Neural cell (in vitro differentiated cells): Measurements from ENCODE around the gene CP. TPM values are rescaled to one million over a fixed set of nuclear protein-coding genes. Genes with fewer than 3 reads are reported as not detected.

Source experiments
- H2AFZ ChIP-seq: fragments of 200-600, 300-800 bp; sonication (generic), shearing (Covaris generic); 2 replicates; pipeline ENCODE4 v1.6.0; 2014; ENCODE audit warnings: low read depth, mild to moderate bottlenecking, antibody characterized with exemption, low read length, moderate library complexity
- H3F3A ChIP-seq: fragments of 200-600 bp; shearing (Covaris generic); 2 replicates; pipeline ENCODE4 v1.6.1; 2016; ENCODE audit warnings: mild to moderate bottlenecking, moderate library complexity, mixed read lengths, antibody characterized with exemption, low read length; ENCODE audit not compliant: insufficient read depth, poor library complexity, severe bottlenecking
- H3K27ac ChIP-seq: fragments of 200-600, 300-800 bp; sonication (generic), shearing (Covaris generic); 2 replicates; pipeline ENCODE4 v1.5.1; 2014; ENCODE audit warnings: mild to moderate bottlenecking, low read length, moderate library complexity
- H3K27me3 ChIP-seq: fragments of 300-800, 200-600 bp; sonication (generic), shearing (Covaris generic); 2 replicates; pipeline ENCODE4 v1.6.0; 2014; ENCODE audit warnings: mild to moderate bottlenecking, low read depth, low read length, moderate library complexity; ENCODE audit not compliant: insufficient read depth
- H3K36me3 ChIP-seq: fragments of 300-800, 200-600 bp; sonication (generic), shearing (Covaris generic); 2 replicates; pipeline ENCODE4 v1.5.1; 2014; ENCODE audit warnings: mild to moderate bottlenecking, antibody characterized with exemption, low read length, moderate library complexity; ENCODE audit not compliant: insufficient read depth
- H3K4me2 ChIP-seq: fragments of 300-800, 200-600 bp; sonication (generic), shearing (Covaris generic); 2 replicates; pipeline ENCODE4 v1.6.0; 2014; ENCODE audit warnings: mild to moderate bottlenecking, low read length
- H3K4me3 ChIP-seq: fragments of 300-800, 200-600 bp; sonication (generic), shearing (Covaris generic); 2 replicates; pipeline ENCODE4 v1.5.1; 2014; ENCODE audit warnings: mild to moderate bottlenecking, low read length, moderate library complexity
- H3K79me2 ChIP-seq: fragments of 200-600 bp; shearing (Covaris generic); replicated peaks from 2 replicates; pipeline ENCODE4 v1.6.0; 2014; ENCODE audit warnings: mild to moderate bottlenecking, low read length, moderate library complexity; ENCODE audit not compliant: insufficient read depth
- H3K9ac ChIP-seq: fragments of 300-800, 200-600 bp; sonication (generic), shearing (Covaris generic); 2 replicates; pipeline ENCODE4 v1.6.1; 2016; ENCODE audit warnings: mild to moderate bottlenecking, low read length, mixed read lengths
- H3K9me2 ChIP-seq: fragments of 200-600 bp; shearing (Covaris generic); 2 replicates; pipeline ENCODE4 v1.6.1; 2016; ENCODE audit warnings: mild to moderate bottlenecking, low read length, mixed read lengths; ENCODE audit not compliant: insufficient read depth
- H3K9me3 ChIP-seq: fragments of 200-600, 300-800 bp; sonication (generic), shearing (Covaris generic); 2 replicates; pipeline ENCODE4 v1.6.1; 2016; ENCODE audit warnings: mild to moderate bottlenecking, mixed run types, low read length, moderate library complexity, mixed read lengths
- H4K20me1 ChIP-seq: fragments of 200-600 bp; shearing (Covaris generic); 2 replicates; pipeline ENCODE4 v1.6.1; 2016; ENCODE audit warnings: mild to moderate bottlenecking, mixed run types; ENCODE audit not compliant: insufficient read depth
- EP300 ChIP-seq: fragments of 450-650 bp; conservative IDR thresholded peaks from 2 replicates; pipeline ENCODE4 v1.6.1; 2014; ENCODE audit warnings: antibody characterized with exemption, mild to moderate bottlenecking, moderate library complexity; ENCODE audit not compliant: poor library complexity, severe bottlenecking
- EZH2 ChIP-seq: fragments of 200-600, 300-800 bp; shearing (Covaris generic), sonication (generic); IDR thresholded peaks from 2 replicates; pipeline ENCODE4 v1.6.1; 2014; ENCODE audit warnings: antibody characterized with exemption, low read length, borderline replicate concordance, mild to moderate bottlenecking; ENCODE audit not compliant: insufficient read depth, poor library complexity, severe bottlenecking
- MXI1 ChIP-seq: fragments of 450-650 bp; conservative IDR thresholded peaks from 2 replicates; pipeline ENCODE4 v1.6.1; 2014; ENCODE audit warnings: antibody characterized with exemption, mild to moderate bottlenecking; ENCODE audit not compliant: poor library complexity, severe bottlenecking
- POLR2AphosphoS5 ChIP-seq: IDR thresholded peaks from 2 replicates; pipeline ENCODE4 v1.6.1; 2012
- RAD21 ChIP-seq: fragments of 450-650 bp; conservative IDR thresholded peaks from 2 replicates; pipeline ENCODE4 v1.6.1; 2014; ENCODE audit warnings: antibody characterized with exemption, mild to moderate bottlenecking, moderate library complexity
- SMC3 ChIP-seq: fragments of 450-650 bp; conservative IDR thresholded peaks from 2 replicates; pipeline ENCODE4 v1.6.1; 2014; ENCODE audit warnings: antibody characterized with exemption, mild to moderate bottlenecking, moderate library complexity; ENCODE audit not compliant: poor library complexity
- TAF1 ChIP-seq: IDR thresholded peaks from 2 replicates; pipeline ENCODE4 v1.6.1; 2012; ENCODE audit warnings: low read depth
- polyA plus RNA-seq: library from polyadenylated mRNA; depleted of rRNA; stranded (reverse); fragments of >200 nt; gene quantifications from 2 replicates; pipeline ENCODE4 v1.2.3, GENCODE V29; 2014
- TF ChIP-seq, protein P1 (sequence below): IDR thresholded peaks from 2 replicates; pipeline ENCODE4 v1.6.1; 2012; ENCODE audit warnings: borderline replicate concordance
- TF ChIP-seq, protein P2 (sequence below): fragments of 450-650 bp; IDR thresholded peaks from 2 replicates; pipeline ENCODE4 v1.5.1; 2014; ENCODE audit warnings: antibody characterized with exemption, mild to moderate bottlenecking, moderate library complexity; ENCODE audit not compliant: poor library complexity, severe bottlenecking

Gene CP
- polyA plus RNA-seq, 1 donor from 2014 or later: not detected

DNA sequence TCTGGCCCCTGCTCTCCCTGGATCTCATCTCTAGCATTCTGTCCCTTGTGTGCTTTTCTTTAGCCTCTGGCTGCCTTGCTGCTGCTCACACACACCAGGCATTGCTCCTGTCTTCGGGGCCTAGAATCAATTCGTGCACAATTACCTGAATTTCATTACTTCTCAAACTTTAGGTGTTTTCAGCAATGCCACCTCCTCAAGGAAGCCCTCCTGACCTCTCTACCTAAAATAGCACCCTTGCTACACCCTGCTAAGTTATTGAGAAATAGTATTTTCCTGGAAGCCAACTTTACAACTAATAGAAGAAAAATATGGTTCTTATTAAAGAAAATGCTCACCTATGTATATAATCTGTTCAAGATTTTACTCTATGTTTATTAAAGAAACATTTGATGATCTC lies 40.4 kb downstream of the CP start:
- Histone ChIP-seq H3K36me3 (no peaks in the 10 kb centered on the region), H3F3A (no peaks in the 10 kb centered on the region), H3K27me3 (no peaks in the 10 kb centered on the region), H3K4me2 (no peak overlapping the region), H3K9ac (no peak overlapping the region), H4K20me1 (no peaks in the 10 kb centered on the region), H3K9me2 (no peaks in the 10 kb centered on the region), H3K79me2 (no peaks in the 10 kb centered on the region), H3K9me3 (peaks cover 7% of the 10 kb centered on the region), H2AFZ (no peak overlapping the region), H3K27ac (no peak overlapping the region), H3K4me3 (no peak overlapping the region)
- TF ChIP-seq, protein P1, sequence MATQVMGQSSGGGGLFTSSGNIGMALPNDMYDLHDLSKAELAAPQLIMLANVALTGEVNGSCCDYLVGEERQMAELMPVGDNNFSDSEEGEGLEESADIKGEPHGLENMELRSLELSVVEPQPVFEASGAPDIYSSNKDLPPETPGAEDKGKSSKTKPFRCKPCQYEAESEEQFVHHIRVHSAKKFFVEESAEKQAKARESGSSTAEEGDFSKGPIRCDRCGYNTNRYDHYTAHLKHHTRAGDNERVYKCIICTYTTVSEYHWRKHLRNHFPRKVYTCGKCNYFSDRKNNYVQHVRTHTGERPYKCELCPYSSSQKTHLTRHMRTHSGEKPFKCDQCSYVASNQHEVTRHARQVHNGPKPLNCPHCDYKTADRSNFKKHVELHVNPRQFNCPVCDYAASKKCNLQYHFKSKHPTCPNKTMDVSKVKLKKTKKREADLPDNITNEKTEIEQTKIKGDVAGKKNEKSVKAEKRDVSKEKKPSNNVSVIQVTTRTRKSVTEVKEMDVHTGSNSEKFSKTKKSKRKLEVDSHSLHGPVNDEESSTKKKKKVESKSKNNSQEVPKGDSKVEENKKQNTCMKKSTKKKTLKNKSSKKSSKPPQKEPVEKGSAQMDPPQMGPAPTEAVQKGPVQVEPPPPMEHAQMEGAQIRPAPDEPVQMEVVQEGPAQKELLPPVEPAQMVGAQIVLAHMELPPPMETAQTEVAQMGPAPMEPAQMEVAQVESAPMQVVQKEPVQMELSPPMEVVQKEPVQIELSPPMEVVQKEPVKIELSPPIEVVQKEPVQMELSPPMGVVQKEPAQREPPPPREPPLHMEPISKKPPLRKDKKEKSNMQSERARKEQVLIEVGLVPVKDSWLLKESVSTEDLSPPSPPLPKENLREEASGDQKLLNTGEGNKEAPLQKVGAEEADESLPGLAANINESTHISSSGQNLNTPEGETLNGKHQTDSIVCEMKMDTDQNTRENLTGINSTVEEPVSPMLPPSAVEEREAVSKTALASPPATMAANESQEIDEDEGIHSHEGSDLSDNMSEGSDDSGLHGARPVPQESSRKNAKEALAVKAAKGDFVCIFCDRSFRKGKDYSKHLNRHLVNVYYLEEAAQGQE: no peak
- TF ChIP-seq SMC3 (no peak), RAD21 (no peak), EZH2 (no peak), EP300 (no peak), TAF1 (no peak), POLR2AphosphoS5 (no peak), MXI1 (no peak)
- TF ChIP-seq, protein P2, sequence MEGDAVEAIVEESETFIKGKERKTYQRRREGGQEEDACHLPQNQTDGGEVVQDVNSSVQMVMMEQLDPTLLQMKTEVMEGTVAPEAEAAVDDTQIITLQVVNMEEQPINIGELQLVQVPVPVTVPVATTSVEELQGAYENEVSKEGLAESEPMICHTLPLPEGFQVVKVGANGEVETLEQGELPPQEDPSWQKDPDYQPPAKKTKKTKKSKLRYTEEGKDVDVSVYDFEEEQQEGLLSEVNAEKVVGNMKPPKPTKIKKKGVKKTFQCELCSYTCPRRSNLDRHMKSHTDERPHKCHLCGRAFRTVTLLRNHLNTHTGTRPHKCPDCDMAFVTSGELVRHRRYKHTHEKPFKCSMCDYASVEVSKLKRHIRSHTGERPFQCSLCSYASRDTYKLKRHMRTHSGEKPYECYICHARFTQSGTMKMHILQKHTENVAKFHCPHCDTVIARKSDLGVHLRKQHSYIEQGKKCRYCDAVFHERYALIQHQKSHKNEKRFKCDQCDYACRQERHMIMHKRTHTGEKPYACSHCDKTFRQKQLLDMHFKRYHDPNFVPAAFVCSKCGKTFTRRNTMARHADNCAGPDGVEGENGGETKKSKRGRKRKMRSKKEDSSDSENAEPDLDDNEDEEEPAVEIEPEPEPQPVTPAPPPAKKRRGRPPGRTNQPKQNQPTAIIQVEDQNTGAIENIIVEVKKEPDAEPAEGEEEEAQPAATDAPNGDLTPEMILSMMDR: no peak

DNA sequence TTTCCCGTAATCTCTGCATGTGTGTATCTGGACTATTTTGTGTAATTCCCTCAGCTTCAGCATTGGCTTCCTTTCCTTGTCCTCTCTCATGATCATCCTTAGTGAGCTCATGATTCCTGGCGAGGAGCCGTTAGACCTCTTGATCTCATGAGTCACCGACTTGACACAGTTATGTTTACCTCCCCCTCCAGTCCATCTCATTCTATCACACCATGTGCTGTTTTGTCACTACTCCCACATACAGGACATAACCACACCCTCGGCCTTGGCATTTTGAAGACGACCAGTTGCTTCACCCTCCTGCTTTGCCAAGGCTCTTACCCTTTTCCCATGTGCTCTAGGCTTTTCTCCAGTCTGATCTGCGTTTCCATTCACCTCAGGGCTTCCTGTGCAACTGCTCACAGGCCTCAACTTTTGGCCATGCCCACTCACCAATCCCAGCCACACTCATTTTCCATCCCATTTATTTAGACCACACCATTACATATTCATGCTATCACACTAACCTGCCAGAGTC lies 41.5 kb downstream of the CP start:
- H3K4me2 ChIP-seq: no peak overlapping the region
- no peak overlapping the region for H3K27ac ChIP-seq
- TF ChIP-seq EZH2 (no peak), SMC3 (no peak), POLR2AphosphoS5 (no peak), TAF1 (no peak), MXI1 (no peak), RAD21 (no peak), EP300 (no peak)
- TF ChIP-seq, protein P1: no peak
- TF ChIP-seq, protein P2: no peak
- no peaks in the 10 kb centered on the region for H3K27me3 ChIP-seq
- no peaks in the 10 kb centered on the region for H3K79me2 ChIP-seq
- no peaks in the 10 kb centered on the region for H4K20me1 ChIP-seq
- no peak overlapping the region for H3K9ac ChIP-seq
- no peaks in the 10 kb centered on the region for H3K36me3 ChIP-seq
- H3K9me3 ChIP-seq: peaks cover 7% of the 10 kb centered on the region
- H2AFZ ChIP-seq: no peak overlapping the region
- H3K4me3 ChIP-seq: no peak overlapping the region
- no peaks in the 10 kb centered on the region for H3F3A ChIP-seq
- H3K9me2 ChIP-seq: no peaks in the 10 kb centered on the region
